GM18517 (cell line): ENCODE results near the gene WFDC6.

Experiments used
- ATAC-seq: cut with Tn5 transposase; IDR thresholded peaks from one replicate; pipeline ENCODE4 v1.9.1; 2021; ENCODE audit warnings: mild to moderate bottlenecking, moderate library complexity; ENCODE audit not compliant: unreplicated experiment

Gene WFDC6

GRCh38 chr20:45518282-45518681, 21.0 kb downstream of the WFDC6 start:
- ATAC-seq: no peak

- no peak for ATAC-seq
These were observed 24.0 kb downstream of the WFDC6 start, which contains the start of gene SPINT3 for GRCh38 chr20:45515147-45515913. TSS of gene SPINT3 (minus strand) at chr20:45515622. CDS start at chr20:45515608, 14 bp downstream.

DNA sequence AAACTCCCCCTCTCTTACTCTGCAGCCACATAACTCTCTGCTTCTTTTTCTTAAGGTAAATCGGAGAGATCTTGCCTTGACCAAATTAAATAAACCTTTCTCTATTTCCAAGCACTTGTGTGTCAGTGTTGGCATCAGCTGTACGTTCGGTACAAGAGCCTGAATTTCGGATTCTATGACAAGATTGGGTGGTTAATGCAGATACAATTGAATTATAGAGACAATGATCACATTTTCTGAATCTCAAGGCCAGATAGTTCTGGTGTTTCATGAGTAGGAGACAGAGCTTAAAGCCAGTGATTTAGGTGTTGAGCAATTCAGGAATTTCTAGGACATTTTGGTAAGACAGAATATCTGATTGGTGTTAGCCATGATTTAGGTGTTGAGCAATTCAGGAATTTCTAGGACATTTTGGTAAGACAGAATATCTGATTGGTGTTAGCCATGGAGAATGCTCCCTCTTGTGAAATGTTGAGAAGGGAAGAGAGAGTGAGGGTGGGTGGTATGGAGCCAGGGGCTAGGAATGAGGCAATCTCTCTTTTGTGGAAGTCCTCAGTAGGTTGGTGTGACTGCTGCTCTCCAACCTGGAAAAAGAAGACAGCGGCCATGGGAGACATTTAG, 28.9 kb downstream of the WFDC6 start:
- no peak for ATAC-seq

- ATAC-seq: no peak
These were observed 30.2 kb downstream of the WFDC6 start for GRCh38 chr20:45509091-45509490.

DNA sequence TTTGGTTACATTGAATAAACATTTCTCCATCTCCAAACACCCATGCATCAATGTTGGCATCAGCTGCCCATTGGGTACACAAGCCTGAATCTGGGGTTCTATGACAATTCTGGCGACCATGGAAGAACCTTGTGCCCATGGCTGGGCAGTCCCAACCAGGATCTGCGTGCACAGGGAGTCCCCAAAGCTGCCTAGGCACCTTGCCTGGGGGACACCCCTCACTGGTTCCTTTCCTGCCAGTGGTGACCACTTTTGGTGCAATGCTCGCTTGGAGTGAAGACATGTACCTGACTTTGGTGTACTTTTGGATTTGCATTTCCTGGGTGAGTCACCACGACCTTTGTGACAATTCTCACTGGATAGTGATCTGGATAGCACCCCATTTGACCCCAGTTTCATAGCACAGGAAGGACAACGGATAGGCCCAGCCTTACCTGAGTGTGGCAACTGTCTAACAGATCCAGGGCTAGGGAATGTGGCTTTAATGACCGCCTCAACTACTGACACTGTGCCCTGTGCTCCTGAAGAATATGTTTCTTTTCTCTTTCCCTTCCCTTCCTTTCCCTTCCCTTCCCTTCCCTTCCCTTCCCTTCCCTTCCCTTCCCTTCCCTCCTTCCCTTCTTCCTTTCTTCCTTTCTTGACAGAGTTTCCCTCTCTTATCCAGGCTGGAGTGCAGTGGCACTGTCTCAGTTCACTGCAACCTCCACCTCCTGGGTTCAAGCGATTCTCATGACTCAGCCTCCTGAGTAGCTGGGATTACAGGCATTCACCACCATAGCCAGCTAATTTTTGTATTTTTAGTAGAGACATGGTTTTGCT, 31.0 kb downstream of the WFDC6 start:
- no peak for ATAC-seq

DNA sequence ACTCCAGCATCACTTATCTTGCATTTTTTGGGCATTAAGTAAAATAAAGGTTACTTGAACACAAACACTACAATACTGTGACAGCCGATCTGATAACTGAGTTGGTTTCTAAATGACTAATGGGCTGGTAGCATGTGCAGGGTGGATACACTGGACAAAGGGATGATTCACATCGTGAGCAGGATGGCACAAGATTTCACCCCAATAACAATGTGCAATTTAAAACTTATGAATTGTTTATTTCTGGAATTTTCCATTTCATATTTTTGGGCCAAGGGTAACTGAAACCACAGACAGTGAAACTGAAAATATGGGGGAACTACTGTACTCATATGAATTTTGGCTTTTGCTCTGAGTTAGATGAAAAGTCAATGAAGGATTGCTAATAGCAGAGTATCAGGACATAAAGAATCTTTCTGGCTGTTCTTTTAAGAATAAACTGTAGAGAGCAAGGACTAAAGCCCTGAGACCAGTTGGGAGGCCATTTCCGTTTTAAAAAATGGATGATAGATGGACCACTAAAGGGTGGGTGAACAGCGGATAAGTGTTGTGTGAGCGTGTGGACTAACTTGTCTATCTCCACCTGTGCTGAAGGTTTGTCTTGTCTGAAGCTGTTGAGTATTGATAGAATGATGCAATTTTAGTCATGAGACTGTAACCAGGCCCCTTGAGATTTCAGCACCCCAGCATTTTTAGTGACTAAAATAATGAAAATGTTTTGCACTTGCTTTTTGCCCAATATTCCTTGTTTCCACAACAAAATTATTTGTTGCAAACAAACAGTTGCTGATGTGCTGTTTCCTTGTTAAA, 32.1 kb downstream of the WFDC6 start:
- ATAC-seq: peak; percentile 65

DNA sequence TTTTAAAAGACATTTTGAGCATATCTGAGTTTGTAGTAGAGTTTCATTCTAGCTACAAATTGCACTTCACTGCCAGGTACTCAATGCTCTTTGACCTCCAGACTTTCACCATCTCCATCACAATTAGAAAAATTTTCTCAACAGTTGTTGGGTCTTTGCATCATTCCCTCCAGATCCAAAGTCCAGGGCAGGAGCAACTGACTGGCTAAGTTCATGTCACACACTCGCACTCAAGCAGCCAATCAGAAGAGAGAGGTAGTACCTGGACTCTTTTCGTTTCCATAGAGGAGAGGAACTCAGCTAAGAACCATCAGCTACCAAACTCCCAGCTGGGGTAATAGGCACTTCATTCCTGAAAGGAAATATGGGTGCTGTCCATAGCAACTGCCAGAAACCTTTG, 32.9 kb downstream of the WFDC6 start:
- ATAC-seq: no peak

DNA sequence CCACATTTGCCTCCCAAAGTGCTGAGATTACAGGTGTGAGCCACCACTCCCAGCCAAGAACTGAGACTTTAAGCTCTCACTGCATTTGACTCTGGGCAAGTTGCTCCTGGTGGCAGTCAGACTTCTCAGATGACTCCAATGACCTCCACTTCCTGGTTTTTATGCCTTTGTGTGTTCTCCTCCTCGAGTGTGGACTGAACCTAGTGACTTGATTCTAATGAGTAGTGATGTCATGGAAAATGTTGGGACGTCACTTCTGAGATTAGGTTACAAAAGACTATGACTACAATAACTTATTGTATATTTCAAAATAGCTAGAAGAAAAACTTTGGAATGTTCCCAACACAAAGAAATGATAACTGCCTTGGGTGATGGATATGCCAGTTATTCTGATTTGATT, 35.9 kb downstream of the WFDC6 start:
- ATAC-seq: no peak

GRCh38 chr20:45502561-45502960, 36.7 kb downstream of the WFDC6 start:
- ATAC-seq: no peak

DNA sequence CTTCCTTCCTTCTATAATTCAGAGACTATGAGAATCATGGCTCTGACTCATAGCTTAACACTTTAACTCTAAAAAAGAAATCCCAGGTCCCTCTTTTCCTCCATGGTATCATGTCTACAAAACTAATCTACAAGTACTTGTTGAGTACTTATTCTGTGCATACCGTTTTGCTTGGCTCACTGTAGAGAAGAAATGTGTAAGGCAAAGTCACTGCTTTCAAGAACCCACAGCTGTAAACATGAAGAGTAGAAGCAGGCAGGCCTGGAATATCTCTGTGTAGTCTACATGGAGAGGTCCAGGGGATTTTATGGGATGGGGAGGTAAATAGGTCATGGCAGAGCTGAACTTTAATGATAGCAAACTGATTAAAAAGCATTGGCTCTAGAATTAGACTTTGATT, 37.7 kb downstream of the WFDC6 start:
- no peak for ATAC-seq

DNA sequence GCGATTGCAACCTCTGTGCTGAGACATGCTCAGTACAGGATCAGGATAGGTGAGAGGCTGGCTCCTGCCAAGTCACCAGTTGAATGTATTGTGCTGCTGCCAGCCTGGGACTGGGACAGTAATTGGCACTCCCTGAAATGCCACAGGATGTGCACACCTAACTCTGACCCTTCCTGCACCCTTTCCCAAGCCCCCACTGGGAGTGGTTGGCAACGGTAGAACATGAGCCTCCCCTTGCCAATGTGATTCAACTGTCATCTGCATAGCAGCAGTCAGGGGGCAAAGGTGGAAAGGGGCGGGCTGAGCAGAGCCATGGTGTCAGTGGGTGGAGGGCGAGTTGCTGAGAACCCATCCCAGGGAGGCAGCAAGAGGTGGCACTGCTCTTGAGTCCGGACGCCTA, 39.3 kb downstream of the WFDC6 start:
- ATAC-seq: no peak

DNA sequence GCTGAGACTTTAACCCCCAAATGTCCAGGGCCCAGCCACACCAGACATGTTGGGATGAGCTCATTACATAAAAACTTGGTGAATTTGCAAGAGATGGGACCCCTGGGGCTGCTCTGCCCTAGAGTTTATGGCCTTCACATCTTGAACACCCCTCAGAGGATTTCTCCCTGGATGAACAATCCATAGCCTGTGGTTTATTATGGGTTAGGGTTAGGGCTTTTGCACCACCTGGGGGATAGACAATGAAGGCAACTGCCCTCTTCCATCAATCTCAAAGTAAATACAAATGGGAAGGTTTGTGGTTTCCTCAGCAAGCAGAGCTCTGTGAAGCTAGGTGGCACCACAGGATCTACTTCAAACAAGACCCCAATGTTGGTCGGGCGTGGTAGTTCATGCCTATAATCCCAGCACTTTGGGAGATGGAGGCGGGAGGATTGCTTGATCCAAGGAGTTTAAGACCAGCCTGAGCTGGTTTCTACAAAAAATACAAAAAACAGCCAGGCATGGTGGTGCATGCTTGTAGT, 41.2 kb downstream of the WFDC6 start:
- no peak for ATAC-seq

DNA sequence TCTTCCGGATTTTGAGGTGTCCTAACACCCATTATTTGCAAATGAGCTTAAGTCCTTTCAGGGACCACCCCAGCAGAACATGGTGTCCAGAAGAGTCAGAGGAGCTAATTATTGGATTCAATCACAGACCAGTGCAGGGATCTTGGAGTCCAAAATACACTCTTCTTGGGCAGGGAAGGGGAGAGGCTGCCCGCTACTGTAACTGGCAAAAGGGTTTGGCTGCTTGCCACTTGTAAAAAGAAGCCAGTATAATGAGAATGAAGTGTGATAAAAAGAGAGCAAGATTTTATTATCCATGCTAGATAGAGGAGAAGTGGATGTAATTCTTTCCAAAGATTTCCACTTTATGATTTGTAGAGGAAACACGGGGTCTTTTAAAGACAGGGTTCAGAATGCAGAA, 43.1 kb downstream of the WFDC6 start:
- ATAC-seq: no peak

DNA sequence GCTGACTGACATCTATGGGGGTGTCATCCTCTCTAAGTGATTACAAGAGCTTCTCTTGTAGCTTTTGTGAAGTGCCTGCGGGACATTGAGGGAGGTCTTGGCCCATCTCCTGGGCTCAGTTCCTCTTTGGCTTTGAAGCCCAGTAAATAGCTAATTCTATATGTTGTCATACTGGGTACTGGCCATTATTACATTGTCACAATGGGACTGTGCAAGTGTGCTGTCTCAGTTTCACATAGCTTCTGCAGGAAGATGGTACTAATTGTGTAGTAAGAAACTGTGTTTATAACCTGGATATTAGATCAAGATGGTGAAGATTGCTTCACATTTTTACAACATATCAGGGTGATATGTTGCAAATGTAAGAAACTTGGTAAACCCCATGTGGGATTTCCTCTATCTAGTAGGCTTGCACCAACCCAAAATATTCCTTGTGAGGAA, 43.8 kb downstream of the WFDC6 start:
- no peak for ATAC-seq

GRCh38 chr20:45489083-45489531, 50.2 kb downstream of the WFDC6 start:
- no peak for ATAC-seq

DNA sequence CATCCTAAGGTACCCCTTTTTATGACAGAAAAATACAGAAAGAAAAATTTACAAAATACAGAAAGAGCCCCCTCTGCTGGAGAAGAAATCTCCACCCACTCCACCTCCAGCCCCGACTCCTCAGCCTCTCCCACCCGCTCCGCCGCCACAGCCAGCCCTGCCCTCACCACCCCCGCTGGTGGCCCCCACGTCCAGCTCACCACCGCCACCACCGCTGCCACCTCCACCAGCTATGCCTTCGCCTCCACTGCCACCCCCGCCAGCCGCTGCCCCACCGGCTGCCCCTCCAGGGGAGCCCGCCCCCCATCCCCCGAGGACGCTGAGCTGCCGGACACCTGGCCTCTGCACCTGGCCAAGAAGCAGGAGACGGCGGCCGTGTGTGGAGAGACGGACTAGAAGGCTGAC, 52.0 kb downstream of the WFDC6 start:
- no peak for ATAC-seq

- ATAC-seq: no peak
These were observed 53.9 kb downstream of the WFDC6 start for GRCh38 chr20:45485388-45485787.

- ATAC-seq: no peak
These were observed 54.6 kb downstream of the WFDC6 start for GRCh38 chr20:45484676-45485075.
